ENCODE data around the gene SH3TC1. TPM values are rescaled to one million over a fixed set of nuclear protein-coding genes. Genes with fewer than 3 reads are reported as not detected.

SH3TC1 gene
- total RNA-seq, 2 experiments from 2014 or later, result 119 to 127 TPM

- no peaks in the 10 kb centered on the region for H3K4me1 ChIP-seq (ENCODE audit: insufficient read depth, low read length)
- no peak overlapping the region for H3K27ac ChIP-seq (ENCODE audit: low read depth in 1 of 2, low read length in 2 of 2)
- H3K27me3 Mint-ChIP-seq, result no peaks in the 10 kb centered on the region
- no peak for TF ChIP-seq CTCF (IDR thresholded peaks at IDR 0.05)
- no peaks in the 10 kb centered on the region for H3K9me3 Mint-ChIP-seq
- ChIA-PET CTCF (no interaction called here), POLR2A (no interaction called here)
- no peak overlapping the region for H3K4me3 ChIP-seq (ENCODE audit: low read length)
- H3K4me3 Mint-ChIP-seq, result no peak overlapping the region
- no peaks in the 10 kb centered on the region for H3K9me3 ChIP-seq (ENCODE audit: control insufficient read depth in 1 of 2, insufficient read depth in 1 of 2, low read length in 2 of 2)
- H3K36me3 ChIP-seq (ENCODE audit: insufficient read depth, low read length), result no peaks in the 10 kb centered on the region
- H3K27me3 ChIP-seq (ENCODE audit: control insufficient read depth in 1 of 2, insufficient read depth in 2 of 2, low read length in 2 of 2), result no peaks in the 10 kb centered on the region
- intact Hi-C loops (cut with DNase I, micrococcal nuclease), result loop anchor here in 1 of 2 experiments (10.0 kb wide), 1 partner anchor 347 kb away; the partner anchor contains the start of gene CPZ
- H3K4me1 Mint-ChIP-seq (ENCODE audit: low read depth), result no peaks in the 10 kb centered on the region
- no peak for DNase-seq
- no peaks in the 10 kb centered on the region for H3K36me3 Mint-ChIP-seq (ENCODE audit: low read depth)
- H3K27ac Mint-ChIP-seq, result no peak overlapping the region
- ATAC-seq (ENCODE audit: poor library complexity), result no peak
These were observed 49.0 kb downstream of the SH3TC1 start for GRCh38 chr4:8248091-8248490.

GRCh38 chr4:8250227-8250626 is 51.1 kb downstream of the SH3TC1 start:
- H3K36me3 ChIP-seq (ENCODE audit: insufficient read depth, low read length), result no peaks in the 10 kb centered on the region
- POLR2A ChIA-PET, result interaction anchor here (1.1 kb wide), 1 partner anchor 51 kb away, joined by 3 read pairs; the partner anchor contains the start of gene SH3TC1

GRCh38 chr4:8250637-8251036 is 51.5 kb downstream of the SH3TC1 start:
- no peaks in the 10 kb centered on the region for H3K27me3 ChIP-seq (ENCODE audit: control insufficient read depth in 1 of 2, insufficient read depth in 2 of 2, low read length in 2 of 2)
- CTCF ChIA-PET, result interaction anchor here (1.0 kb wide), 1 partner anchor 9 kb away, joined by 3 read pairs; no protein-coding TSS in a partner anchor
- no peak overlapping the region for H3K4me3 ChIP-seq (ENCODE audit: low read length)
- H3K9me3 ChIP-seq (ENCODE audit: control insufficient read depth in 1 of 2, insufficient read depth in 1 of 2, low read length in 2 of 2), result no peaks in the 10 kb centered on the region
- Mint-ChIP-seq H3K4me3 (no peak overlapping the region), H3K36me3 (ENCODE audit: low read depth) (no peaks in the 10 kb centered on the region), H3K27me3 (no peaks in the 10 kb centered on the region), H3K27ac (no peak overlapping the region), H3K4me1 (ENCODE audit: low read depth) (no peaks in the 10 kb centered on the region), H3K9me3 (no peaks in the 10 kb centered on the region)
- H3K27ac ChIP-seq (ENCODE audit: low read depth in 1 of 2, low read length in 2 of 2), result no peak overlapping the region
- ATAC-seq (ENCODE audit: poor library complexity) (no peak), DNase-seq (no peak)
- no peaks in the 10 kb centered on the region for H3K36me3 ChIP-seq (ENCODE audit: insufficient read depth, low read length)
- intact Hi-C loops (cut with DNase I, micrococcal nuclease), result no loop called here
- no peak for TF ChIP-seq CTCF (IDR thresholded peaks at IDR 0.05)
- POLR2A ChIA-PET, result no interaction called here
- H3K4me1 ChIP-seq (ENCODE audit: insufficient read depth, low read length), result no peaks in the 10 kb centered on the region

More at GRCh38 chr4:8250227-8250626, 51.1 kb downstream of the SH3TC1 start:
- H3K9me3 Mint-ChIP-seq, result no peaks in the 10 kb centered on the region
- H3K27ac Mint-ChIP-seq, result no peak overlapping the region
- intact Hi-C loops (cut with DNase I, micrococcal nuclease), result no loop called here
- H3K9me3 ChIP-seq (ENCODE audit: control insufficient read depth in 1 of 2, insufficient read depth in 1 of 2, low read length in 2 of 2), result no peaks in the 10 kb centered on the region
- CTCF ChIA-PET, result interaction anchor here (1.0 kb wide), 1 partner anchor 8 kb away, joined by 3 read pairs; no protein-coding TSS in a partner anchor
- no peaks in the 10 kb centered on the region for H3K27me3 Mint-ChIP-seq
- H3K27me3 ChIP-seq (ENCODE audit: control insufficient read depth in 1 of 2, insufficient read depth in 2 of 2, low read length in 2 of 2), result no peaks in the 10 kb centered on the region
- H3K4me1 ChIP-seq (ENCODE audit: insufficient read depth, low read length), result no peaks in the 10 kb centered on the region
- H3K4me3 ChIP-seq (ENCODE audit: low read length), result no peak overlapping the region
- no peak for TF ChIP-seq CTCF (IDR thresholded peaks at IDR 0.05)
- ATAC-seq (ENCODE audit: poor library complexity) (no peak), DNase-seq (no peak)
- H3K4me1 Mint-ChIP-seq (ENCODE audit: low read depth), result no peaks in the 10 kb centered on the region
- no peak overlapping the region for H3K4me3 Mint-ChIP-seq
- H3K36me3 Mint-ChIP-seq (ENCODE audit: low read depth), result no peaks in the 10 kb centered on the region
- no peak overlapping the region for H3K27ac ChIP-seq (ENCODE audit: low read depth in 1 of 2, low read length in 2 of 2)

All from CD4-positive, alpha-beta T cell (primary cell).